DND-41 (cell line): ENCODE results near the gene SPEF1.

Experiments
- EZH2 ChIP-seq: IDR thresholded peaks from 3 replicates; pipeline ENCODE4 v1.6.1; 2012; ENCODE audit warnings: borderline replicate concordance, low read depth, mild to moderate bottlenecking, moderate library complexity, low read length, inconsistent platforms; ENCODE audit not compliant: severe bottlenecking
- TF ChIP-seq, protein P1 (sequence below): IDR thresholded peaks from 2 replicates; pipeline ENCODE4 v1.5.1; 2012; ENCODE audit warnings: borderline replicate concordance, low read length, moderate library complexity, mild to moderate bottlenecking; ENCODE audit not compliant: poor library complexity, severe bottlenecking; ENCODE audit errors: extremely low read depth

DNA sequence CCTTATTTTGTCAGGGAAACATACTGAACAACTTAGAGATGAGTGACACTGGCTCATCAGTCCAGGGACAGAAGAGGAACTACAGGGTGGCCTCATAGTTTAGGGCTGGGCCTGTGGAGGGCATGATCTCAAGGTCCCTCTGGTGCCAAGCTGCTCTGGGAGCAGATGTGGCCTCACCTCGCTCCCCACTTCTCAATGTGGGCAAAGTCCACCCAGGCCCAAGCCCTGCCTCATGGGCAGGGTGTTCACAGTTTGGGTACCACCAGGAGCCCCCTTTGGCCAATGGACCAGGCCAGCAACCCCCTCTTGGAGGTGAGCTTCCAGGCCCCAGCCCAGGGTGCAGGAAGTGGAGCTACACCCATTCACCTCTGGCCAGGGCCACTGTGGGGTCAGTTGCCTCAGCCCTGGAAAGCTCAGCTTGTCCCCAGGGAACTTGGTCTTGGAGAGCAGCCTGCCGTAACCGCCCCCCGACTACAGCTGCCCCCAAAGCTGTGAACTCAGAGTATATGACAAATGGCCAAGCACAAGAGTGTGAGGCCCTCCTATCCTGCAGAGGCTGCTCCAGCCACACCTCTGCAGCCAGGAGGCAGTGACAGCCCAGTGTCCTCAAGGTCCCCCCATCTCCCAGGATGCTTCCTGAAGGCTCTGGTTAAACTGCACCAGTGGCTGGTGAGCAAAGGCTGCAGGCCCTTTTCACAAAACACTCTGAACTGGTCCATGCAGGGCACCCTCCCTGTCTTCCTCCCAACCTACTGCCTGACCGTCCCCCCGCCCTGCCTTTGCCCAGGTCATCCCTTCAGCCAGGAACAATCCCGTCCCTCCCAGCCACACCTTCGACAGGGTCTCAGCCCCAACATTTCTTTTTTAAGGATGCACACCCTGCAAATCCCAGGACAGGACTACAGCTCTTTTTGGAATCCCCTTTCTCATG is 17.3 kb downstream of the SPEF1 start:
- TF ChIP-seq, protein P1, sequence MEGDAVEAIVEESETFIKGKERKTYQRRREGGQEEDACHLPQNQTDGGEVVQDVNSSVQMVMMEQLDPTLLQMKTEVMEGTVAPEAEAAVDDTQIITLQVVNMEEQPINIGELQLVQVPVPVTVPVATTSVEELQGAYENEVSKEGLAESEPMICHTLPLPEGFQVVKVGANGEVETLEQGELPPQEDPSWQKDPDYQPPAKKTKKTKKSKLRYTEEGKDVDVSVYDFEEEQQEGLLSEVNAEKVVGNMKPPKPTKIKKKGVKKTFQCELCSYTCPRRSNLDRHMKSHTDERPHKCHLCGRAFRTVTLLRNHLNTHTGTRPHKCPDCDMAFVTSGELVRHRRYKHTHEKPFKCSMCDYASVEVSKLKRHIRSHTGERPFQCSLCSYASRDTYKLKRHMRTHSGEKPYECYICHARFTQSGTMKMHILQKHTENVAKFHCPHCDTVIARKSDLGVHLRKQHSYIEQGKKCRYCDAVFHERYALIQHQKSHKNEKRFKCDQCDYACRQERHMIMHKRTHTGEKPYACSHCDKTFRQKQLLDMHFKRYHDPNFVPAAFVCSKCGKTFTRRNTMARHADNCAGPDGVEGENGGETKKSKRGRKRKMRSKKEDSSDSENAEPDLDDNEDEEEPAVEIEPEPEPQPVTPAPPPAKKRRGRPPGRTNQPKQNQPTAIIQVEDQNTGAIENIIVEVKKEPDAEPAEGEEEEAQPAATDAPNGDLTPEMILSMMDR, result no peak
- no peak for TF ChIP-seq EZH2
